AG09309 (cell line): ENCODE data around the gene ZNF385D.
A peak's percentile ranks its signal among the peaks of the same experiment; 100 is the strongest.

Source experiments
- DNase-seq: peaks from one replicate; pipeline ENCODE4 v3.0.0-alpha.2; 2010; ENCODE audit warnings: low read depth
- H3K4me3 ChIP-seq: 2 replicates; pipeline ENCODE4 v1.5.1; 2011; ENCODE audit warnings: mild to moderate bottlenecking, low read depth, low read length, moderate library complexity; ENCODE audit not compliant: control insufficient read depth
- CTCF ChIP-seq: IDR thresholded peaks from 2 replicates; pipeline ENCODE4 v1.5.1; 2011; ENCODE audit warnings: mild to moderate bottlenecking, low read depth, low read length, inconsistent platforms; ENCODE audit not compliant: insufficient read depth, control insufficient read depth; ENCODE audit errors: missing control alignments

ZNF385D gene

DNA sequence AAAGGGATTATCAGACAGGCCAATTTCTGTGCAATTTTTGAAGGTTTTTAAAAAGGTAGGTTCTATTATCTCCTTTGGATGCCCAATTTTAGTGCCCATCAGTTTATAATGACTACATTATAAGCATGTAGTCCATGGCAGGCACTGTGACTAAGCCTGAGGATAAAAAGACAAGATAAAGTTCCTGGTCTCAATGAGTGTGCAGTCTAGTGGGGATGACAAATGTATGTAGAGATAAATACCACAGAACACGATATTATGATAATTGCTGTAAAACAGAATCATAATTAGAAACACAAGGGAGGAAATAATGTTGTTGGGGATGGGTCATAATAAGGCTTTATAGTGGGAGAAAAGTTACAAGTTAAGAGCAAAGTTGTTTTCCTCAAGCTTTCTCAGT is 163.1 kb downstream of the ZNF385D start:
- H3K4me3 ChIP-seq, result no peak overlapping the region
- no peak for DNase-seq
- no peak for TF ChIP-seq CTCF

DNA sequence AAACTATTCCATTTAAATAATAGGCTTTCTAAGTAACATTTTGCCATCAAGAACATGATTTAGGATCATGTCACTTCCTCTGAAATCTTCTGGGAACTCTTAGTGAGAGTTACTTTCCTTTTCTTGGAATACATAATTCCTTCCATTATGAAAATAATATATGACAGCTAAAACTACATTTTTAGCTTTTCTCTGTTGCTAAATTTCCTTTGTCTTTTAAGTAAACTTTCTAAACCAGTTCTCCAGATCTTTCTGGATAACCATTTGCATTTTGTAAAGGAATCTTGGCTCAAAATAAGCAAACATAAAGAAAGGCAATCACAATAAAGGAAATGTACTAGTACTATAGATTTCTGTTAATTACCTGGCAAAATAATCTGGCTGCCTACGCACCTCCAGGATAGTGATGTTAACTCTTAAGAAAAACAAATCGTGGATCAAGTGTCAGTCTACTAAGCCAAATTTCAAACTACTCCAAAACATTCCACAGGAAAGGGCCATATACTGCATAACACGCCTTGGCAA is 165.7 kb downstream of the ZNF385D start:
- no peak for TF ChIP-seq CTCF
- H3K4me3 ChIP-seq, result no peak overlapping the region
- no peak for DNase-seq

- DNase-seq, result no peak
- H3K4me3 ChIP-seq, result no peak overlapping the region
- no peak for TF ChIP-seq CTCF
Measured at GRCh38 chr3:21573291-21573690, 177.7 kb downstream of the ZNF385D start.

DNA sequence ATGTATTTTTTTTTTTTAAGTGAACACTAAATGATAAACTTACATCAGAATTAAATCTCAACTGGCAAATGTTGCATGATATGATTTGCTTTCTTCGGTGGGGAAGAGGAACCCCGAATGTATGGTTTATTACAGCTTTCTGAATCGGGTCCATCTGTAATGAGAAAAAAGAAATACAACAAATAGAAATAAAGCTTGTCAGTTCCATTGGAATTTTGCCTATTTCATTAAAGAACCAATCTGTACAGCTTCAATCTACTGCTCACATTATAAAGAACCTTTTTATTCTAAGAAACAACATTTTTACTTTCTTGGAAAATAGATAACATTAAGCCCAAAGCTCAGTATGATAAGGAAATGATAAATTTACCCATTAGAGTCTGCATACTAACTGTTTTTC is 186.5 kb downstream of the ZNF385D start:
- no peak overlapping the region for H3K4me3 ChIP-seq
- no peak for DNase-seq
- no peak for TF ChIP-seq CTCF

DNA sequence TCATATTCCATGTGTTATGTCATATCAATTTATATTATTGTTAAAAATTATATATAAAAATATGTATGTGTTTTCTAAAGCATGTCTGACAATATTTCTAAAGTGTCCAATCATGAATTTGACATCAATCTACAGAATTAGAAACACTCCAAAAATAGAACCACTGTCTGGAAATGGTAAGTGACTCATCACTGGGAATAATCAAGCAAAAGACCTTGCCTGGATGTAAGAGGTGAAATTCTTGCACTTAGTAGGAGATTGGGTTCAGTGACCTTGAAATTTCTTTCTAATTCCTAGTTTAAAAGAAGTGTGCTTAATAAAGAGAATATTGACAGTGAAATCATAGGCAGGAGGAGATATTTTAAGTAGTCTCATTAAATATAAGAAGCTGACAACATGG is 188.8 kb downstream of the ZNF385D start:
- H3K4me3 ChIP-seq, result no peak overlapping the region
- TF ChIP-seq CTCF, result no peak
- no peak for DNase-seq

GRCh38 chr3:21561472-21561871 is 189.5 kb downstream of the ZNF385D start:
- TF ChIP-seq CTCF, result no peak
- no peak for DNase-seq
- H3K4me3 ChIP-seq, result no peak overlapping the region

- H3K4me3 ChIP-seq, result no peak overlapping the region
- TF ChIP-seq CTCF, result peak; percentile 25
- no peak for DNase-seq
Measured at GRCh38 chr3:21551019-21551418, 200.0 kb downstream of the ZNF385D start.
